HG02610 (cell line): Measurements from ENCODE around the gene ZNF541.
A peak's percentile ranks its signal among the peaks of the same experiment; 100 is the strongest.
"Not testable (repeated sequence)": the region's sequence is repeated elsewhere in the genome, so short reads cannot be mapped to it uniquely, and the experiment has no call there.

ENCODE experiments used
- ATAC-seq: cut with Tn5 transposase; IDR thresholded peaks from one replicate; pipeline ENCODE4 v1.9.1; 2021; ENCODE audit warnings: mild to moderate bottlenecking, moderate library complexity; ENCODE audit not compliant: unreplicated experiment

Gene ZNF541

GRCh38 chr19:47601180-47601904, 28.4 kb upstream of the ZNF541 start:
- no peak for ATAC-seq

- ATAC-seq = peak; percentile 96
These were observed 27.6 kb upstream of the ZNF541 start for GRCh38 chr19:47600246-47601179.

GRCh38 chr19:47599671-47600245, 26.8 kb upstream of the ZNF541 start:
- not testable (repeated sequence) for ATAC-seq

- no peak for ATAC-seq
These were observed 25.7 kb upstream of the ZNF541 start for GRCh38 chr19:47598407-47599349.

- no peak for ATAC-seq
These were observed 23.0 kb upstream of the ZNF541 start for GRCh38 chr19:47595944-47596343.

GRCh38 chr19:47593860-47594259, 20.9 kb upstream of the ZNF541 start:
- ATAC-seq = no peak

- no peak for ATAC-seq
These were observed 16.9 kb upstream of the ZNF541 start for GRCh38 chr19:47589824-47590223.

- no peak for ATAC-seq
These were observed 14.3 kb upstream of the ZNF541 start for GRCh38 chr19:47587295-47587694.

- ATAC-seq = not testable (repeated sequence)
These were observed 10.2 kb upstream of the ZNF541 start for GRCh38 chr19:47583161-47583560.

- no peak for ATAC-seq
These were observed 9.5 kb upstream of the ZNF541 start for GRCh38 chr19:47582320-47582909.

- no peak for ATAC-seq
These were observed 8.8 kb upstream of the ZNF541 start for GRCh38 chr19:47581605-47582319.

- ATAC-seq = no peak
These were observed 7.4 kb upstream of the ZNF541 start for GRCh38 chr19:47580397-47580796.

- no peak for ATAC-seq
These were observed 313 bp downstream of the ZNF541 start for GRCh38 chr19:47572635-47573034.

- no peak for ATAC-seq
These were observed 3.6 kb downstream of the ZNF541 start for GRCh38 chr19:47569331-47569730.

- no peak for ATAC-seq
These were observed 8.9 kb downstream of the ZNF541 start for GRCh38 chr19:47564081-47564480.

- ATAC-seq = no peak
These were observed 11.4 kb downstream of the ZNF541 start for GRCh38 chr19:47561440-47562057.

GRCh38 chr19:47560999-47561398, 11.9 kb downstream of the ZNF541 start:
- no peak for ATAC-seq

GRCh38 chr19:47550129-47550528, 22.8 kb downstream of the ZNF541 start:
- no peak for ATAC-seq

GRCh38 chr19:47549261-47549862, 23.6 kb downstream of the ZNF541 start:
- ATAC-seq = no peak
